ENCODE measurements around the gene LTBP3.

DNA sequence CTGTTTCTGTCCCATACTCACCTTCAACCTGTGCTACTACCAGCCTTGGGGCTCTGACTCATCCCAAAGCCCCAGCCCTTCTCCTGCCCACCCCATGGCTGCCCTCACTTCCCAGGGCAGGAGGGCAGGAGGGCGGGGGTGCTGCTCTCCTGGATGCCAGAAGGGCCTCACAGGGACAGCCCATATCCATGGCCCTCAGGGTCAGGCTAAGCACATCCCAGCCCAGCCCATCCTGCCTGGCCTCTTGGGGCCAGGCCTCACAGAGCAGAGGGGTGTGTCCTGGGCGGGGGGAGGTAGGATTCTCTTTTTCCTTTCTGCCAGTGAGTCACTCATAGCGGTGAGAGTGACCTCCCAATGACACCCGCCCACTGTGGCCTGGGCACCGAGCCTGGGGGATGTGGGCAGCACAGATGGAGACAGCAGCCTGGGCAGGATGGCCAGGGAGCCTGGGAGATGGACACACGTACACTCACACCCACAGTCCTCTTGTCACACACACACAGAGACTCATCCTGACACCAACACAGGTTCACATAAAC lies 2.4 kb downstream of the LTBP3 start:
- TF ChIP-seq, protein P1, sequence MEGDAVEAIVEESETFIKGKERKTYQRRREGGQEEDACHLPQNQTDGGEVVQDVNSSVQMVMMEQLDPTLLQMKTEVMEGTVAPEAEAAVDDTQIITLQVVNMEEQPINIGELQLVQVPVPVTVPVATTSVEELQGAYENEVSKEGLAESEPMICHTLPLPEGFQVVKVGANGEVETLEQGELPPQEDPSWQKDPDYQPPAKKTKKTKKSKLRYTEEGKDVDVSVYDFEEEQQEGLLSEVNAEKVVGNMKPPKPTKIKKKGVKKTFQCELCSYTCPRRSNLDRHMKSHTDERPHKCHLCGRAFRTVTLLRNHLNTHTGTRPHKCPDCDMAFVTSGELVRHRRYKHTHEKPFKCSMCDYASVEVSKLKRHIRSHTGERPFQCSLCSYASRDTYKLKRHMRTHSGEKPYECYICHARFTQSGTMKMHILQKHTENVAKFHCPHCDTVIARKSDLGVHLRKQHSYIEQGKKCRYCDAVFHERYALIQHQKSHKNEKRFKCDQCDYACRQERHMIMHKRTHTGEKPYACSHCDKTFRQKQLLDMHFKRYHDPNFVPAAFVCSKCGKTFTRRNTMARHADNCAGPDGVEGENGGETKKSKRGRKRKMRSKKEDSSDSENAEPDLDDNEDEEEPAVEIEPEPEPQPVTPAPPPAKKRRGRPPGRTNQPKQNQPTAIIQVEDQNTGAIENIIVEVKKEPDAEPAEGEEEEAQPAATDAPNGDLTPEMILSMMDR (IDR thresholded peaks at IDR 0.05; ENCODE audit: low read depth, low read length, poor library complexity, severe bottlenecking), result no peak
- TF ChIP-seq EZH2phosphoT487 (IDR thresholded peaks at IDR 0.05; ENCODE audit: borderline replicate concordance, low read length), result no peak

Measured in DOHH2 (cell line).